Measurements from ENCODE around the gene ZNF831.

DNA sequence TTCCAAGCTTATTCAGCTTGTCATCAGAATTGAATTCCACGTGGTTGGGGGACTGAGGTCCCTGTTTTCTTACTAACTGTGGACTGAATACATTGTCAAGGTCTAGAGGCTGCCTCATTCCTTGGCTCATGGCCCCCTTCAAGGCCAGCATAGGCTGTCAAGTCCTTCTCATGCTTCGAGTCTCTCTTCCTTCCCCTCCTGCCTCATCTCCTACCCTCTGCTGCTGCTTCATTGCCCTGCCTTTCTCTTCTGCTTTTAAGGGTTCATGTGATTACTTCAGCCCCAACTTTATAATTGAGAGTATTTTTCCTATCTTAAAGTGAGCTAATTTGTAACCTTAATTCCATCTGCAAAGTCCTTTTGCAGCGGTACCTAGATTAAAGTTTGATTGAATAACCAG lies 27.6 kb upstream of the ZNF831 start:
- TF ChIP-seq, protein P1, sequence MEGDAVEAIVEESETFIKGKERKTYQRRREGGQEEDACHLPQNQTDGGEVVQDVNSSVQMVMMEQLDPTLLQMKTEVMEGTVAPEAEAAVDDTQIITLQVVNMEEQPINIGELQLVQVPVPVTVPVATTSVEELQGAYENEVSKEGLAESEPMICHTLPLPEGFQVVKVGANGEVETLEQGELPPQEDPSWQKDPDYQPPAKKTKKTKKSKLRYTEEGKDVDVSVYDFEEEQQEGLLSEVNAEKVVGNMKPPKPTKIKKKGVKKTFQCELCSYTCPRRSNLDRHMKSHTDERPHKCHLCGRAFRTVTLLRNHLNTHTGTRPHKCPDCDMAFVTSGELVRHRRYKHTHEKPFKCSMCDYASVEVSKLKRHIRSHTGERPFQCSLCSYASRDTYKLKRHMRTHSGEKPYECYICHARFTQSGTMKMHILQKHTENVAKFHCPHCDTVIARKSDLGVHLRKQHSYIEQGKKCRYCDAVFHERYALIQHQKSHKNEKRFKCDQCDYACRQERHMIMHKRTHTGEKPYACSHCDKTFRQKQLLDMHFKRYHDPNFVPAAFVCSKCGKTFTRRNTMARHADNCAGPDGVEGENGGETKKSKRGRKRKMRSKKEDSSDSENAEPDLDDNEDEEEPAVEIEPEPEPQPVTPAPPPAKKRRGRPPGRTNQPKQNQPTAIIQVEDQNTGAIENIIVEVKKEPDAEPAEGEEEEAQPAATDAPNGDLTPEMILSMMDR (IDR thresholded peaks at IDR 0.05), result no peak
- no peak for TF ChIP-seq POLR2A (IDR thresholded peaks at IDR 0.05)

Measured in lower leg skin (tissue), 3 donors.